Peyer's patch (tissue), 4 donors: Measurements from ENCODE around the gene KREMEN1. TPM values are rescaled to one million over a fixed set of nuclear protein-coding genes. Genes with fewer than 3 reads are reported as not detected.

ENCODE experiments used
- DNase-seq, 3 donors: peaks; one replicate each; pipeline ENCODE4 v3.0.0-alpha.2; 2017 to 2019
- H3K27ac ChIP-seq, 4 donors: fragments of 200-600 bp; sonication (generic); one replicate each; pipeline ENCODE4 v1.5.1; 2016 to 2019
- H3K27me3 ChIP-seq, 2 donors: fragments of 200-600 bp; sonication (generic); one replicate each; pipeline ENCODE4 v1.5.1; 2019
- H3K36me3 ChIP-seq, 3 donors: fragments of 200-600 bp; sonication (generic); one replicate each; pipeline ENCODE4 v1.5.1; 2016 to 2019
- H3K4me1 ChIP-seq, 4 donors: fragments of 200-600 bp; sonication (generic); one replicate each; pipeline ENCODE4 v1.5.1; 2016 to 2019
- H3K4me3 ChIP-seq, 4 donors: fragments of 200-600 bp; sonication (generic); 1 replicate in 3 of 4; 2 replicates in 1 of 4; pipeline ENCODE4 v1.5.1; 2016 to 2019; ENCODE audit warnings: mild to moderate bottlenecking in 1 of 4
- H3K9me3 ChIP-seq, 4 donors: fragments of 200-600 bp; sonication (generic); one replicate each; pipeline ENCODE4 v1.5.1; 2016 to 2019; ENCODE audit warnings: mild to moderate bottlenecking in 1 of 4
- CTCF ChIP-seq, 6 experiments: fragments of 450-650 bp in 4 of 6; fragments of 200-600 bp in 2 of 6; sonication (generic) in 1 of 6; IDR thresholded peaks; one replicate each; pipeline ENCODE4 v1.5.1; 2017 to 2019; ENCODE audit warnings: antibody characterized with exemption in 6 of 6, mild to moderate bottlenecking in 3 of 6, moderate library complexity in 1 of 6
- POLR2A ChIP-seq, 2 donors: fragments of 450-650 bp; IDR thresholded peaks; one replicate each; pipeline ENCODE4 v1.5.1; 2017; ENCODE audit warnings: antibody characterized with exemption in 2 of 2, mild to moderate bottlenecking in 2 of 2, moderate library complexity in 2 of 2
- total RNA-seq, 4 donors: library from RNA; depleted of rRNA; stranded (reverse); fragments of >200 nt; gene quantifications; one replicate each; pipeline ENCODE4 v1.1.0, GENCODE V29; 2016

The KREMEN1 gene
- total RNA-seq, 4 donors from 2014 or later: 8.2 to 32.2 (median 16.1) TPM

GRCh38 chr22:29171721-29172120 lies 98.9 kb downstream of the KREMEN1 start:
- Histone ChIP-seq H3K4me3 (no peak overlapping the region), H3K4me1 (no peaks in the 10 kb centered on the region), H3K27me3 (no peaks in the 10 kb centered on the region), H3K27ac (no peak overlapping the region), H3K36me3 (no peaks in the 10 kb centered on the region), H3K9me3 (peaks cover 0 to 10% (median 2%) of the 10 kb centered on the region in 4 donors)
- DNase-seq: no peak
- TF ChIP-seq POLR2A (IDR thresholded peaks at IDR 0.05): no peak
- TF ChIP-seq CTCF (IDR thresholded peaks at IDR 0.05): no peak

GRCh38 chr22:29172216-29172615 lies 99.4 kb downstream of the KREMEN1 start:
- Histone ChIP-seq H3K36me3 (no peaks in the 10 kb centered on the region), H3K27ac (no peak overlapping the region), H3K27me3 (no peaks in the 10 kb centered on the region), H3K4me3 (no peak overlapping the region), H3K4me1 (no peaks in the 10 kb centered on the region), H3K9me3 (peaks cover 0 to 10% (median 2%) of the 10 kb centered on the region in 4 donors)
- TF ChIP-seq POLR2A (IDR thresholded peaks at IDR 0.05): no peak
- peak in 1 of 3 donors; percentile 18 for DNase-seq

- Histone ChIP-seq H3K36me3 (no peaks in the 10 kb centered on the region), H3K27me3 (no peaks in the 10 kb centered on the region), H3K9me3 (peaks cover 0 to 10% (median 2%) of the 10 kb centered on the region in 4 donors), H3K4me3 (no peak overlapping the region), H3K4me1 (no peaks in the 10 kb centered on the region), H3K27ac (no peak overlapping the region)
- TF ChIP-seq POLR2A (IDR thresholded peaks at IDR 0.05) (no peak), CTCF (IDR thresholded peaks at IDR 0.05) (no peak)
- DNase-seq: no peak
Observed at GRCh38 chr22:29175312-29175835, 102.5 kb downstream of the KREMEN1 start.

GRCh38 chr22:29183971-29184848 lies 111.4 kb downstream of the KREMEN1 start:
- Histone ChIP-seq H3K4me3 (no peak overlapping the region), H3K9me3 (no peaks in the 10 kb centered on the region), H3K4me1 (no peaks in the 10 kb centered on the region), H3K27ac (no peak overlapping the region), H3K36me3 (no peaks in the 10 kb centered on the region), H3K27me3 (no peaks in the 10 kb centered on the region)
- no peak for DNase-seq
- no peak for TF ChIP-seq CTCF (IDR thresholded peaks at IDR 0.05)
- TF ChIP-seq POLR2A (IDR thresholded peaks at IDR 0.05): no peak

- H3K27ac ChIP-seq: no peak overlapping the region
- no peaks in the 10 kb centered on the region for H3K9me3 ChIP-seq
- no peaks in the 10 kb centered on the region for H3K27me3 ChIP-seq
- no peak for DNase-seq
- H3K4me1 ChIP-seq: no peaks in the 10 kb centered on the region
- H3K36me3 ChIP-seq: no peaks in the 10 kb centered on the region
- TF ChIP-seq CTCF (IDR thresholded peaks at IDR 0.05) (no peak), POLR2A (IDR thresholded peaks at IDR 0.05) (no peak)
- H3K4me3 ChIP-seq: no peak overlapping the region
Observed at GRCh38 chr22:29184849-29185490, 112.1 kb downstream of the KREMEN1 start.

GRCh38 chr22:29186302-29186701 lies 113.5 kb downstream of the KREMEN1 start:
- H3K9me3 ChIP-seq: no peaks in the 10 kb centered on the region
- H3K27ac ChIP-seq: no peak overlapping the region
- H3K27me3 ChIP-seq: no peaks in the 10 kb centered on the region
- H3K4me3 ChIP-seq: no peak overlapping the region
- H3K36me3 ChIP-seq: no peaks in the 10 kb centered on the region
- H3K4me1 ChIP-seq: no peaks in the 10 kb centered on the region
- TF ChIP-seq POLR2A (IDR thresholded peaks at IDR 0.05) (no peak), CTCF (IDR thresholded peaks at IDR 0.05) (no peak)
- DNase-seq: no peak
